Cardiac fibroblast (primary cell): ENCODE results near the gene L3MBTL2.

Experiments used
- DNase-seq, 2 donors: peaks; one replicate each; pipeline versions ENCODE4 v3.0.0 to v3.0.0-alpha.2; 2010; ENCODE audit warnings: low read depth in 2 of 2
- H3K4me3 ChIP-seq, 2 donors: replicated peaks in 1 of 2; 1 replicate in 1 of 2; 2 replicates in 1 of 2; pipeline ENCODE4 v1.5.1; 2011; ENCODE audit warnings: low read depth in 2 of 2, low read length in 2 of 2, mild to moderate bottlenecking in 2 of 2, moderate library complexity in 1 of 2
- CTCF ChIP-seq: IDR thresholded peaks from one replicate; pipeline ENCODE4 v1.5.1; 2011; ENCODE audit warnings: low read depth, mild to moderate bottlenecking, low read length, inconsistent platforms

The L3MBTL2 gene

GRCh38 chr22:41226723-41227655 lies 21.9 kb downstream of the L3MBTL2 start:
- no peak for TF ChIP-seq CTCF
- no peak overlapping the region for H3K4me3 ChIP-seq
- no peak for DNase-seq

- no peak overlapping the region for H3K4me3 ChIP-seq
- TF ChIP-seq CTCF = no peak
- no peak for DNase-seq
Measured at GRCh38 chr22:41229215-41229614, 24.1 kb downstream of the L3MBTL2 start.

- no peak for DNase-seq
- no peak for TF ChIP-seq CTCF
- H3K4me3 ChIP-seq = no peak overlapping the region
Measured at GRCh38 chr22:41229730-41230400, 24.8 kb downstream of the L3MBTL2 start.

- TF ChIP-seq CTCF = no peak
- H3K4me3 ChIP-seq = no peak overlapping the region
- DNase-seq = no peak
Measured at GRCh38 chr22:41230401-41230785, 25.3 kb downstream of the L3MBTL2 start.

- H3K4me3 ChIP-seq = no peak overlapping the region
- no peak for TF ChIP-seq CTCF
Measured at GRCh38 chr22:41231369-41231768, 26.3 kb downstream of the L3MBTL2 start.

GRCh38 chr22:41234815-41235695 lies 29.9 kb downstream of the L3MBTL2 start:
- no peak for TF ChIP-seq CTCF
- no peak for DNase-seq
- H3K4me3 ChIP-seq = no peak overlapping the region

More at GRCh38 chr22:41231369-41231768, 26.3 kb downstream of the L3MBTL2 start:
- no peak for DNase-seq
